ENCODE measurements around the gene UBB.

Gene UBB

DNA sequence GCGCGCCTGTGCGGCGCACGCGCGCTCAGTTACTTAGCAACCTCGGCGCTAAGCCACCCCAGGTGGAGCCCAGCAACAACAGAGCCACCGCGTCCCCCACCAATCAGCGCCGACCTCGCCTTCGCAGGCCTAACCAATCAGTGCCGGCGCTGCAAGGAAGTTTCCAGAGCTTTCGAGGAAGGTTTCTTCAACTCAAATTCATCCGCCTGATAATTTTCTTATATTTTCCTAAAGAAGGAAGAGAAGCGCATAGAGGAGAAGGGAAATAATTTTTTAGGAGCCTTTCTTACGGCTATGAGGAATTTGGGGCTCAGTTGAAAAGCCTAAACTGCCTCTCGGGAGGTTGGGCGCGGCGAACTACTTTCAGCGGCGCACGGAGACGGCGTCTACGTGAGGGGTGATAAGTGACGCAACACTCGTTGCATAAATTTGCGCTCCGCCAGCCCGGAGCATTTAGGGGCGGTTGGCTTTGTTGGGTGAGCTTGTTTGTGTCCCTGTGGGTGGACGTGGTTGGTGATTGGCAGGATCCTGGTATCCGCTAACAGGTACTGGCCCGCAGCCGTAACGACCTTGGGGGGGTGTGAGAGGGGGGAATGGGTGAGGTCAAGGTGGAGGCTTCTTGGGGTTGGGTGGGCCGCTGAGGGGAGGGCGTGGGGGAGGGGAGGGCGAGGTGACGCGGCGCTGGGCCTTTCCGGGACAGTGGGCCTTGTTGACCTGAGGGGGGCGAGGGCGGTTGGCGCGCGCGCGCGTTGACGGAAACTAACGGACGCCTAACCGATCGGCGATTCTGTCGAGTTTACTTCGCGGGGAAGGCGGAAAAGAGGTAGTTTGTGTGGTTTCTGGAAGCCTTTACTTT, at the start of gene UBB:
UBB (plus strand) TSS at position 452 of the 856 bp plus-strand sequence. CDS start 817 bp downstream, outside the sequence.
- DNase-seq (ENCODE audit: low spot score): peak; percentile 74

DNA sequence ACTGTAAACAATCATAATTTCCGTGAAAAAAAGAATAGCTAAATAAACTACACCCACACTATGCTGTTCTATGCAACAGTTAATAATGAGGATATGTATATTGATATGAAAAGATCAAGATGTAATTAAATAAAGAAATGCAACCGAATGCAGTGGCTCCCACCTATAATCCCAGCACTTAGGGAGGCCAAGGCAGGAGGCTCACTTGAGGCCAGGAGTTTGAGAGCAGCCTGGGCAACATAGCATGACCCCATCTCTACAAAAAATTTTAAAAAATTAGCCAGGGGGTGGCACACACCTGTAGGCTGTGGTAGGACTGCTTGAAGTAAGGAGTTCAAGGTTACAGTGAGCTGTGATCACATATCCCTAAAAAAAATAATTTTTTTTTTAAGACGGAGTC, 42.5 kb upstream of the UBB start:
- DNase-seq (ENCODE audit: low spot score): no peak

DNA sequence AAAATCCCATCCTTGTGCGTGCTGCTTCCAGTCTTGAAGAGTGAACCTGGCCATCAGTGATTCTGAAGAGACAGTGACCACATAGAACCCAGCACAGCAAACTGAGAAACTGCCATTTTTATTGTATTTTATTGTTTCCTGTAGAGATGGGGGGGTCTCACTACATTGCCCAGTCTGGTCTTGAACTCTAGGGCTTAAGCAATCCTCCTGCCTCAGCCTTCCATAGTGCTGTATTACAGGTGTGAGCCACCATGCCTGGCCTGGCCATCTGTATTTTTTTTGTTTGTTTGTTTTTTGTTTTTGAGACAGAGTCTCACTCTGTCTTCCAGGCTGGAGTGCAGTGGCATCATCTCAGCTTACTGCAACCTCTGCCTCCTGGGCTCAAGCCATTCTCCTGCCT, 41.5 kb upstream of the UBB start:
- no peak for DNase-seq (ENCODE audit: low spot score)

DNA sequence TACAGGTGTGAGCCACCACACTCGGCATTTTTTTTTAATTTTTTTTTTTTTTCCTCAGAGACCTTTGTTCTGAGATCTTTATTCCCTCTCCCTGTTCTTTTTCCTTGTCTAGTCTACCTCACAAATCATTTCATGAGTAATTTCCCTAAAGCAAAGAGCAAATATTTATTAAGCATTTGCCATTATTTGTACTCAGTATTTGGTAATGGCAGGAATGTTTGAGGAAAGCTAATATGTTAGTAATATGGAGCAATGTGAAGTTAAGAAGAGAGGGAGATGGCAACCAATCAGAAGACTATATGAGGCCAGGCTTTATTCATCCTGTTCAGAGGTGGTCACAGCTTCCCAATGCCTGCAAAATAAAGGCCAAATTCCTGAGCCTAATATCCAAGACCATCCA, 40.9 kb upstream of the UBB start:
- DNase-seq (ENCODE audit: low spot score): no peak

DNA sequence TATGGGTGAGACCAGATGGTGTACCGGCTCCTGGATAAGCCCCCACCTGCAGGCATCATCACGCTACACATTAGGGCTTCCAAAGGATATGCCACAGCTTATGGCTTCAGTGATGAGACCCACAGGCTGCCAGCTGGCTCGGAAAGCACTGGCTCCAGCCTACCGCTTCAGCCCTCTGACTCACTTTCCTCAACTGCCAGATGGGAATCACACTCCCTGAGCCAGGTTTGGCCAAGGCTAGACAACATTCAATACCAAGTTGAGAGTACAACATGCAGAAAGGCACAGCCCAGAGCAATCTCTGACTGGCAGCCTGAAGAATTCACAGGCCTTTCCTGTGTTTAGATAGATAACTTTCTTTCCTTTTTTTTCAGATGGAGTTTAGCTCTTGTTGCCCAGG, 37.9 kb upstream of the UBB start:
- DNase-seq (ENCODE audit: low spot score): no peak

DNA sequence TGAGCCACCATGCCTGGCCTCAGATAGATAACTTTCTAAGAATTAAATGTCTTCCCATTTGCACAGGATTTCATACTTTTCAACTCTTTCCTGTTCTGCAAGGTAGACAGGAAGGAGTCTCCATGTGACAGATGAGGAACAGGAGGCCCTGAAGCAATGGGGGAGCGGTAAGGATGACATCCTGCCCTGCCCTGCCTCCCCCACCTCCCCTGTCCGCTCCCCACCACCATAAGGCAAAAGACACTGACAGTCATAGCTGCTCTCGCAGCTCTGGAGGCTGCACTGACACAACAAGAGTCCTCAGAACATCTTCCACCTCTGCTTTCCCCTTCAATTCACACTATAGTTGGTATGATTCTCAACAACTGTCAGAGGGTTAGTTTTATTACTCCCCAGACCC, 37.3 kb upstream of the UBB start:
- no peak for DNase-seq (ENCODE audit: low spot score)

DNA sequence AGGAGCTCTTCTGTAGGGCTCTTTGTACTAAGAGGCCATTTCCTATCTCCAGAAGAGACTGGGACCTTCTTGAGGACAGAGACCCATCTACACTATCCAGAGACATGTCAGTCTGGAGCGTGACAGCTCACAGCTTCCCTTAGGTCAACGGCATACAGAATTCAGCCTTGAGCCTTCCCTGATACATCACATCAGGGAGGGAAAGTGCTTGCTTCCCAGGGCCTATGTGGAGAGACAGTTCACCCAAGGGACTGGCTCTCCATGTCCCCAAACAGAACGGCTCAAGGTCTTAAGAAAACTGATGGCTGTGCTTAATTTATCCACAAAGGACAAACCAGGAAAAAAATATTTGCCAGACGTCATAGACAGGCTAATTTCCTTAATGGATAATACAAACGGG, 35.3 kb upstream of the UBB start:
- DNase-seq (ENCODE audit: low spot score): no peak

DNA sequence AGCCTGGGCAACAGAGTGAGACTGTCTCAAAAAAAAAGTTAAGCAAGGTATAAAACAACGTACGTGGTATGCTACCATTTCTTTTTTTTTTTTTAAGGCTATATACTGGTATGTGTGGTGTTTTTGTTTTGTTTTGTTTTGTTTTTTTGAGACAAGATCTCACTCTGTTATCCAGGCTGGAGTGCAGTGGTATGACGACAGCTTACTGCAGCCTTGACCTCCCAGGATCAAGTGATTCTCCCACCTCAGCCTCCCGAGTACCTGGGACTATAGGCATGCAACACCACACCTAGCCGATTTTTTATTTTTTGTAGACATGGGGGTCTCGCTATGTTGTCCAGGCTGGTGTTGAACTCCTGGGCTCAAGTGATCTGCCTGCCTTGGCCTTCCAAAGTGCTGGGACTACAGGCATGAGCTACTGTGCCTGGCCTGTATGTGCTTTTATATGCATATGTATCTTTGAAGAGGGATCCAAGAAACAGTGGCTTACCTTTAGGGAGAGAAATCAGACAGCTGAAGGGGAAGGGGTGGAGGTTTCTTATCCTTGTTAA, 34.1 kb upstream of the UBB start:
- DNase-seq (ENCODE audit: low spot score): no peak

DNA sequence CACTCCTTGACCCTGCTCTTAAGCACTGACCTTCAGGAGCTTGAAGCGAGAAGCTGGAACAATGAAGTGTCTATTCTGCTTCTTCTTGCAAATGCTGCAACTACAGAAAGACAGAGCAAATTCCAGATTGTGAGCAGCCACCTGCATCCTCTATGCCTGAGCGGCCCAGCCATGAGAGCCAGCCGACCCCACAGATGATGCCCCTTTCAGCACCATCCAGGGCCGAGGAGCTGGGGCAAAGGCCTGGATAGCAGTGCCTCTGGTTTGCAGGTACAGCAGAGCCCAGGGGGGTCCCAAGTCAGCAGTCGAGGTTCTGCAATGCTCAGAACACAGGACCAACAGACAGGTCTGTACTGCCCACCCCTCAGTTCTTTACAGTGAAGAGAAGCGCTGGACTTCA, 32.3 kb upstream of the UBB start:
- DNase-seq (ENCODE audit: low spot score): no peak

DNA sequence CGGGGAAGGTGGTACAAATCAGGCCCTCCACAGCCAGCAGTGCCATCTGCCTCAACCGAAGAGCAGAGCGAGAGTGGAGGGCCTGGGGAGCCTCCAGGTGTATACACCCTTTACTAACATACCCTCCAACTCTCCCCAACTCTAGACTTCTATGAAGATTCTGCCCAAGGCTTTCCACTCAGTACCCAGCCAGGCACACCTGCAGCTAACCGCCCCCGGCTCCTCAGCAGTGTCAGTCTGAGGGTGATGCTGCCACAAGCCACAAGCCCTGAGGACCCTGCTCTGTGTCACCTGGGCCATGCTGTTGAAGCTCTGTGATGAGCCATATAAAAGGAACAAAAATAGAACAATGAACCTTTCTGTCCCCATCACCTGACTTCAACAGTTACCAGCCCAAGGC, 31.5 kb upstream of the UBB start:
- DNase-seq (ENCODE audit: low spot score): no peak

DNA sequence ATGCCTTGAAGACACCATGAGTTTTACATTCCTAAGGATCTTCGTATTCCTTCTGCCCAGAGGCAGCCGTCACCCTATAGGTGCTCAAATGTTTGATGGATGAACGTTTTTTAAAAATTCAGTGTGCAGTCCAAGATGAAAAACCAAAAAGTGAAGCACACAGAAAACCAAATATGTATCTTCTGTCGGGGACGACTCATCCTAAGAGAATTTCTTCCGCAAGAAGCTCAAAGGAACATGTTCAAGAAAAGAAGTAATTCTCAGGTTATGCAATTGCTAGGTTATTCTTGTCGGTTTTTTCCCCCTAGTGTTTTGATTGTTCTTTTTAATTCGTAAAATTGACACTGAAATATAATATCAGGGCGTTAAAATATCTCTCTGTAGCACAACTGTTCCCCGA, 29.1 kb upstream of the UBB start:
- DNase-seq (ENCODE audit: low spot score): no peak

DNA sequence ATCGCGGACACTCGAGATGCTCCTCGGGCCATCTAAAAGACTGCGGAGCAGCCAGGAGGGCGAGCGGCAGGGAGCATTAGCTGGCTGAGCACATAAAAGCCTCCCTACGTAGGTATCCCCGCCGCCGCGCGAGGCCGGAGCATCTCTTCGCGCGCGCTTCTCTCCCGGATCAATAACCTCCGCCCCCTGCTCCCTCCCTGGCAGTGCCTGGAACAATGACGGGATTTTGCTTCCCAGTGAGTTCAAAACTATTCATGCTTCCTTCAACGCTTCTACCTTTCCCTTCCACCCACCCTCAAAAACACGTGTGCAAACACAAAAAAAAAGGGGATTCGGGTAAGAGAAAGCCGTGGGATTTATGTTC, 28.6 kb upstream of the UBB start:
- DNase-seq (ENCODE audit: low spot score): no peak

DNA sequence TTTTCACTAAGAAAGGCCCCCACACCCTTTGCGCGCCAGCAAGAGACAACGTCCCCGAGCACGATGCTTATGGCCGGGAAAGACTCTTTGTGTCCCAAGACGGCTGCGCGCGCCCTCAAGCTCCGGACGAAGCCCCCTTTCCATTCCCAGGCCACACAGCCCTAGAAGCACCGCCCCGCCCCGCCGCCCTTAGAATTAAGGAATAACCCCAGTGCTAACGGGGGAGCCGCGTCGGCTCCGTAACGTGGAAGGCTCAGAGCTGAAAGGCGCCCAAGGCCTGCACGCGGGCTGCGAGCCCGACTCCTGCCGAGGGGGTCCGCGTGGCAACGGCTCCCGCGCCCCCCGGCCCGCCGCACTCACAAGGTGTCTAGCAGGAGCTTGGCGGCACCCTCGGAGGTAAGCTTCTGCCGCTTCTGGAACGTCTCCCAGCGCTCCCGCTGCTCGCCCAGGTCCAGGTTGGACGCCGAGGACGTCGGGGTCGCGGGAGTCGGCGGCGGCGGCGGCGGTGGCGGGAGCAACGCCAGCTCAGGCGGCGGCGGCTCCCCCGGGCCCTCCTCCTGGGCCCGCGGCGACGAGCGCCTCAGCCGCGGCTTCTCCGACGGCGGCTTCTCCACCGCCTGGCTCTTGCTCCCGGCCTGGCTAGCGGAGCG, 28.1 kb upstream of the UBB start:
- DNase-seq (ENCODE audit: low spot score): no peak

DNA sequence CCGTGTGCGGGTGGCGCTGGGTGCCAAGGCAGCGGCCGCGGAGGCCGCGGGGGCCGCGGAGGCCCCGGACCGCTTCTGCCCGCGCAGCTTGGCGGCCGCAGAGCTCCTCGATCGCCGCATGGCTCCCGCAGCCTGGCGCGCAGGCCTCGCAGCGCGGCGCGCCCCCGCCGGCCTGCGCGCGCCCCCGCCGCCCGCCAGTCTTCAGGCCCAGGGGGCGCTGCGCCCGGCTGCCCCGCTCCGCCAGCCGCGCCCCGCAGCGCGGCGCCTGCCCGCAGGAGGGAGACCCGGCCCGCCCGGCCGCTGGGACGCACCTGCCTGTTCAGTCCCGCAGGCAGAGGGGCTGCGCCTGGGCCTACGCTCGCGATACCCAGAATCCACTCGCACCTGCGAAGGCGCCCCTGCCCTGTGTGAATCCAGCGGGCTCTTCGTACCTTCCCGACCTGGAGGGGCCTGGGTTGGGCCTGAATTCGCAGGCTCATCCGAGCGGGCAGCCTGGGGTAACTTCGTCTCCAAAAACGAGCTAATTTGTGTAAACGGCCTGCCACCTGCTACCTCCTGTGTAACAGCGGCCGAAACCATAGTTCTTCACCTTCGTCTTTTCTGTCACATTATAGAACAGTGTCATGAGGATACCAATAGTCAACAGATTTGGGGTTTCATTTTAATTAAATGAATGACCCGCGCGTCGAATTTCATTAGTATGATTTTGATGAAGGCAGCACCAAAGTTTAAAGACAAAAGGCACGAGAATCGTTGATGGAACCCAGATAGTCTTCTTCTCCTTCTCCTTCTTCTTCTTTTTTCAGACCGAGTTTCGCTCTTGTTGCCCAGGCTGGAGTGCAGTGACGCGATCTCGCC, 27.3 kb upstream of the UBB start, which contains the start of gene CENPV:
CENPV (minus strand) TSS at position 153 of the 858 bp plus-strand sequence; CDS start at position 120, 33 bp downstream.
- DNase-seq (ENCODE audit: low spot score): no peak

DNA sequence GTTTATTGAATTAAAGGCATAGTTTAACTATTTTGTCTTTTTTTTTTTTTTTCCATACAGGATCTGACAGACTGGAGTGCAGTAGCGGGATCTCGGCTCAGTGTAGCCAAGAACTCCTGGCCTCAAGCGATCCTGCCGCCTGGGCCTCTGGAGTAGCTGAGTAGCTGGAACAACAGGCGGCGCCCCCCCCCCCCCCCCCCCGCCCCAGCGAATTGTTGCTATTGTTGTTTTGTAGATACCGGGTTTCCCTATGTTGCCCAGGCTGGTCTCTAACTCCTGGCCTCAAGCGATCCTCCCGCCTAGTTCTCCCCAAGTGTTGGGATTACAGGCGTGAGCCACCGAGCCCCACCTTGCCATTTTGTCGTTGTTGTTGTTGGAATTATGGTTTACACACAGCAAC, 26.3 kb upstream of the UBB start:
- DNase-seq (ENCODE audit: low spot score): no peak

DNA sequence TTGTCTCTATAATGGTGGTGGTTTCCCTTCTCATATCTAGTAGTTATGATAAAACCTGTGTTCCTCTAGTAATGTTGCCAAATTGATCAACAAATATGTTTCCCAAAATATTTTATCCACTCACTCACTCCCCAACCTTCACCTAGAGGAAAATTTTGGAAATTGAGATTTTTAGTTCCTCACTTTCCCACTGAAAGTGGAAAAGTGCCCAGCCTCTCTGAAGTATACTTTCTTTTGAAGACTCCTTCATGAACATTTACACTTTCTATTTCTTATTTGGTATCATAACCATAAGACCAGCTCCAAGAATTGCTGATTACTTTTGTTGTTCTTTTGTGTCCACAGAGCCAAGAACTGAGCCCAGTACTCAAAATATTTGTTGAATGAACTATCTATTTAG, 22.5 kb upstream of the UBB start:
- no peak for DNase-seq (ENCODE audit: low spot score)

DNA sequence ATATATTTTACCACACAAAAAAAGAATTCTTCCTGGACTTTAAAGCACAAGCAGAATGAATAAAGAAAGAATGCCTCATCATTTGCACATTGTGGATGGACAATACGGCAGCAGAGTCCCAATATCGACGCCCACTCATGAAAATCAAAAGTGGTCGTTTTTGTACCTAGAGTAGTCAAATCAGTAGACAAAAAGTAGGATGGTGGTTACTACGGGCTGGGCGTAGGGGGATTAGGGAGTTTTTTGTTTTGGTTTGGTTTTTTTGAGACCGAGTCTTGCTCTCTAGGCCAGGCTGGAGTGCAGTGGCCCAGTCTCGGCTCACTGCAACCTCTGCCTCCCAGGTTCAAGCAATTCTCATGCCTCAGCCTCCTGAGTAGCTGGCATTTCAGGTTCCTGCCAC, 19.0 kb upstream of the UBB start:
- DNase-seq (ENCODE audit: low spot score): no peak

DNA sequence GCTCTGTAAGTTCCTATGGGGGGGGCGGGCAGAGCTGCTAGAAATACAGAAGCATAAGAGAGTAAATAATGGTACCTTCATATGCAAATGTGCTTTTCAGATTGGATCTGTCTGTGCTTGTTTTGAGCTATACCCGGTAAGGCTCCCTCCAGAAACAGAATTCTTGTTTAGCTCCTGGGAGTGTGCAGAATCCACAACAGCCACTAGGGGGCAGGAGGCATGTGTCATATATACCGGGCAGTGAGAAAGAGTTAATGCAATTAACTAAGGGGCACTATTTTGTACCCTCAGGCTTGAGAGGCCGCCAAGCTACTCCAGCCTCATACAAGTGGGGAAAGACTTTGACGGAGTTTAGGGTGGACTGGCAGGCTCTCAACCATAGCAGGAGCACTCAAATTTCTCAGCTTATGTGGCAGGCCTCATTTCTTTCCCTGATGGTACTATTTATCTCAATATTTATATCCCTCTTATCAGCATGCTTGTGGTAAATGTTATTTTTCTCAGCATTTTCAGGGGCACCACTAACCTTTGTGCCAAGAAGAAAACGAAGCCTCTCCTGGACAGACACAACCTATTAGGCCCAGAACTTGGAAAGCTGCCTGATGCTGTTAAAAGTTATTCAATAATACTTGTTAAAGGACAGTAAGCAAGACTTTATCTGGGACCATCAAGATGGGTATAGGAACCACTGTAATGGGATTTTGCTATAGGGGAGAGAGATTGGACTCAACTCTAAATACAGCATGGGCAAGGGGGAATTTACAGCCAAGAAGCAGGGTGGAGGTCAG, 16.9 kb upstream of the UBB start:
- DNase-seq (ENCODE audit: low spot score): peak; percentile 58

DNA sequence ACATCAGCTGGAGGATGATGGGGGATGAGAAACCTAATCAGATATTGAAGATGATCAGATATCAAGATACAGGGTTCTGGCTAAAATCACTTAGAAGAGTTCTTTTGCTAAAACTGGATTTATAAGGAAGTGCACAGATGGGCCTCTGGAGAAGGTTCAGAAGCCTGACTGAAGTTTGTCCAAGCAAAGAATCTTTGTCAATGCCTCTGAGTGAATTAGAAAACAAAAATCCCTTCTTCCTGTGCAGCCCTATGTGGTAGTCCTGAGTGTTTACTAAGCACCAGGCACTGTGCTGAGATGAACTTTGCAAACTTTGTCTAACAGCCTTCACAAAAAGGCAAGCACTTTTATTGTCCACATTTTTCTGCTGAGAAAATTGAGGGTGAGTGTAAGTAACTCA, 16.3 kb upstream of the UBB start:
- DNase-seq (ENCODE audit: low spot score): no peak

DNA sequence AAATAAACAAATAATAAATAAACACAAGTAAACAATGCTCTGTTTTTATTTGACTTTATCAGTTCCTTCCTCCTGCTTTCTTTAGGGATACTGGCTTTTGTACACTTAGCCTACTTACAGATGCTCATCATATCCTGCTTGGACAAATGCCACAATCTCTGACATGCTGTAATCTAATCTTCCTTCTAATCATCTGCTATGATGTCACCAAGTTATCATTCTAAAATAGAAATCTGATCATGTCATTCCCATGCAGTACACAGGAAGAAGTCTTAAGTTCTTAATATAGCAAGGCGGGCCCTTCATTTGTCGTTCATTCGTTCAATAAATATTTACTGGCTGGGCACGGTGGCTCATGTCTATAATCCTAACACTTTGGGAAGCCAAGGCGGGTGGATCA, 9.1 kb upstream of the UBB start:
- peak; percentile 20 for DNase-seq (ENCODE audit: low spot score)

DNA sequence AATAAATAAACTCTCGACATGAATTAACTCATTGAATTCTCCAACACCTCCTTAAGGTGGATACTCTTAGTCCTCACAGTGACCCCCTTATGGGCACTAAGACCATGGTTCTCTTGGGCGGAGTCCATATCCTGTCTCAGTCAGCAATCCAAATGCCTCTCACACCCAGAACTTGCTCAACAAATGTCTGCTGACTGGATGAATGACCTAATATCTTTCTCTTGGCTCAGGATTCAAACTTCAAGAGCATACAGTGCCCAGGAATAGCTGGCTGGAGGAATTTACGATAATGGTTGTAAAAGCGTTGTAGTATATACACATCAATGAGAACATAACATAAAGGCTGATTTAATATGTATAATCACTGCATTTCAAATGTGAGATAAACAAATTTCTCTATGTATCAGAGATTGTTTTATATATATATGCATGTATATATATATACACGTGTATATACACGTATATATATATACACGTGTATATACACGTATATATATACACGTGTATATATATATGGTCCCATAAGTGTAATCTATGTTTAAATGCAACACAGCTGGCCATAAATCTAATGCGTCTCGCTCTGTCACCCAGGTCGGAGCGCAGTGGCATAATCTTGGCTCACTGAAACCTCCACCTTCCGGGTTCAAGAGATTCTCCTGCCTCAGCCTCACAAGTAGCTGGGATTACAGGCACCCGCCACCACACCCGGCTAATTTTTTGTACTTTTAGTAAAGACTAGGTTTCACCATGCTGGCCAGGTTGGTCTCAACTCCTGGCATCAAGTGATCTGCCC, 6.5 kb upstream of the UBB start:
- DNase-seq (ENCODE audit: low spot score): no peak
